HG03175 (cell line): ENCODE data around the gene TPH2.

Source experiments
- ATAC-seq: cut with Tn5 transposase; IDR thresholded peaks from one replicate; pipeline ENCODE4 v1.9.1; 2021; ENCODE audit warnings: mild to moderate bottlenecking, moderate library complexity; ENCODE audit not compliant: unreplicated experiment

Gene TPH2

DNA sequence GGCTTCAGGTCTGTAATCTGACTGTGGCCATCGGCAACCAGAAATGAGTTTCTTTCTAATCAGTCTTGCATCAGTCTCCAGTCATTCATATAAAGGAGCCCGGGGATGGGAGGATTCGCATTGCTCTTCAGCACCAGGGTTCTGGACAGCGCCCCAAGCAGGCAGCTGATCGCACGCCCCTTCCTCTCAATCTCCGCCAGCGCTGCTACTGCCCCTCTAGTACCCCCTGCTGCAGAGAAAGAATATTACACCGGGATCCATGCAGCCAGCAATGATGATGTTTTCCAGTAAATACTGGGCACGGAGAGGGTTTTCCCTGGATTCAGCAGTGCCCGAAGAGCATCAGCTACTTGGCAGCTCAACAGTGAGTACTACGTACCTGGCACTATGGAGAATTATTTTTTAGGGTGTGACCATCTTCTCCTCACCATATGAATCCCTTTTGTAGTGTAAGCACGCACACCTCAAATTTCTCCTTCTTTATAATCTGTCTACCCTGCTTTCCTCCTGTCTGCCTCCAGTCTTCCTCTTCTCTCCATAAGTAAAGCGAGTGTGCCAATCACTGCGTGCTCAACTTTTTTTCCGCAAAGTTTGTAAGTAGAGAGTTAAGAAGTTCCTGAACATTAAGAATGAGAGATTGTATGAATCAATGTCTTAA lies at the start of gene TPH2:
Gene TPH2 (plus strand): TSS at position 118 of the 658 bp plus-strand sequence. CDS start 142 bp downstream, at position 260.
- peak; percentile 83 for ATAC-seq

DNA sequence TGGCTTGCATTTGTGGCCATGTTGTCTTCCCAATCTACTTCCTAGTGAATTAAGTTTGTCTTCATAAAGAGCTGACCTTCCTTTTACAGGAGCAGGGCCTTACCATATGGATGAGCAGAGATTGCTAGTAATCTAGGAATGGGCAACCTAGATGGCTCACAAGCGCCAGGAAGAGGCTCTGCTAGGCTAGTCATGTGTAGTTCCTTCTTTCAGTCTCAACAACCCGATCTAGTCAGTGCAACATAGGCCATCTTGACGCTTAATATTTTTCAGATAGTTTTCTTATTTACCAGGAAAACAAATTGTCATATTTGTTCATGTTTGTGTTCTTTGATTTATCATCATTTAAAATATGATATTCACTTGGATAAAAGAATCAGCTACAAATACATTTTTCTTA lies 48.2 kb upstream of the TPH2 start:
- no peak for ATAC-seq

DNA sequence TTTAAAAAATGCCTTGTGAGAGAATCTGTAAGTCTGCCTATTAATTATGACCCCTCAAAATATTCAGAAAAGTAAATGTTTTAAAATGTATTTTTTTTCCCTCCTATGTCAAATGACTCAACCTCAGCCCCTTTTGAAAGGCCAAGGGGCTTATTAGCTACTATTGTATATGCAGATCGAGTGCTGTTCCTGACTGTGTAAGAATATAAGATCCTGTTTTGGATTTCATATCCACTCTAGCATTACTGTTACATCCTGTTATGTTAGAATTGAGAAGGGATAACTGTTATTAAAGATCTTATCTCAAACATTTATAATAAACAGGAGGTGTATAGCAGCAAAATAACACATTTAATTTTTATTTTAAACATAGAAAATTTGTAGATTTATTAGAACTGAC lies 46.6 kb upstream of the TPH2 start:
- no peak for ATAC-seq

DNA sequence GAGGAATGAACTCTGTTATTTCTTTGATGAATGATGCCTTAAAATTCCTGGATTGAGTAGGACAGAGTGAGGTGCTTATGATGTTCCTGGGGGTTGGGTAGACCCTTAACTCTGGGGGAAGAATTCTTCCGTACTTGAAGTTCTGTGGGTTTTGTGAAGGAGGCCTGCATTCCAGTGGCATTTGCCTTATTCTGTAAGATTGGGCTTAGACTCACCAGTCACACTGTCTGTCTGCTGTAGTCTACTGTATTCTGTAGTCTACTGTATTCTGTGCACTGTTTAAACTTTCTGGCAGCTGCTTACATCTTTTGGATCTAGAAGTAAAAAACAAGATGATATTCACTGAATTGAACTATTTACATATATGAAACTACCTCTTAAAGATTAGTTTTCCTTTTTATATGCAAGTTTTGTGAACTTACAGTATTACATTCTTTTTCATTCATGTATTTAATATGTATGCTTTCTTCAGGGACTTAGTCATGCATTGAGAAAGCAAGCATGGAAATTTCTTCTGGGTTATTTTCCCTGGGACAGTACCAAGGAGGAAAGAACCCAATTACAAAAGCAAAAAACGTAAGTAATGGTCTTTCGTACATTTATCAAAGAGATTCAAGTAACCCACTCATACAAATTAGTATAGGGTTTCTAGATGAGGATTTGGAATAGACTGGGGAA lies 42.3 kb upstream of the TPH2 start:
- no peak for ATAC-seq

DNA sequence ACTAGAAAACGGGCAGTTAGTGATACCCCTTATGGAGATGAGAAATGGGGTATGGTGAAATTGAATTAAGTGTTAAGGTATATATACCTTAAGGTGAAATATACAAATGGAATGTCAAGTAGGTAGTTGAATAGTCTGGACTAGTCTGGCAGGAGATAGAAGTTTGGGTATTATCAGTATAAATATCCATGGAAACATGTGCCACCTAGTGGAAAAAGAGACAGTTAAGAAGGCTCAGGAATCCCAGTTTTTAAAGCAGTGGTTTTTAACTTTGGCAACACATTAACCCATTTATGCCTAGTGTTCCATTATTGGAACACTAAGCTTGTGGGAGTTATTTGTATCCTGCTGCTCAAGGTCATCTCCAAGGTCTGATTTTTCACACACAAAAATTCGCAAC lies 38.6 kb upstream of the TPH2 start:
- no peak for ATAC-seq

DNA sequence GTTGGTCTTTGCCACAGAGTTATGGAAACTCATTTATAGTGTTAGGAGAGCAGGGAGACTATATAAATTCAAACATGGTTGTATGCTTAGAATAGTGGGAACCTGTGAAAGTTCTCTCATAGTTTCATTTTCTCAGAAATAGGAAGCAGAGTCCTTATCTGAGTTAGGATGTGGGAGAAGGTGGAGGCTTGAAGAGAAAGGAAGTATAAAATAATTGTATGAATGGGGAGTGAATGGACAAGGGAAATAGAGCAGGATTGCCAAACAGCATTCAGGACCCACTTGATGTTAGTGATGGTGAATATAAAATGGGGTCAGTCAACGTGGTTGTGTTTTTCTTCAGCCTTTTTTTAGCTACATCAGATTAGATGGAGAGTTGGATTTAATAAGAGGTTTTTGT lies 34.0 kb upstream of the TPH2 start:
- no peak for ATAC-seq

DNA sequence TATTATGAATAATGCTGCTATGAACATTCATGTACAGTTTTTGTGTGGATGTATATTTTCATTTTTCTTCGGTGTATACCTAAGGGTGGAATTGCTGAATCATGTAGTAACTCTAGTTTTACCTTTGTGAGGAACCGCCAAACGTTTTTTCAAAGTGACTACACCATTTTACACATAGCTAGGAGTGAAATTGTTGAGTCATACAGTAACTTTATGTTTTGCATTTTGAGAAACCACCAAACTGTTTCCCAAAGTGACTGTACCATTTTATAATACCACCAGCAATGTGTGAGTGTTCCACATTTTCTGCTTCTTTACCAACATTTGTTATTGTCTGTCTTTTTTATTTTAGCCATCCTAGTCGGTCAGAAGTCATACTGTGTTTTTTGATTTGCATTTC lies 3.1 kb upstream of the TPH2 start:
- ATAC-seq: peak; percentile 74

DNA sequence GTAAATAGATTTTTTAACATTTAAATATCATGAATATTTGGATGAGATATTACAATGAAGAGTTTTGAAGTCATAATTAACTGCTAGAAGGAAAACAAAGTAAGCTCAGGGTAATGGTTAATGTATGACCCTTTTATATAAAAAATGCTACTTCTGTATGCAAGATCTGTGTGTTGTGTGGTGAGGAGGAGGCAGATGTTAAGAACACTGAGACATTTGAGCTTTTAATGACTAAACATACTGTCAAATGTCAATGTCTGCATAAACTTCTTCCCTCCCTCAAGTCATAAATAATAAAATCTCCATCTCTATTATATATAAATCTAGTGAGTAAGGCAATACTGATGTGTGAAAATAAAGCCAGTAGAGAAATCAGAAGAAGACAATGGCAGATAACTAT lies 1.4 kb downstream of the TPH2 start:
- ATAC-seq: no peak

DNA sequence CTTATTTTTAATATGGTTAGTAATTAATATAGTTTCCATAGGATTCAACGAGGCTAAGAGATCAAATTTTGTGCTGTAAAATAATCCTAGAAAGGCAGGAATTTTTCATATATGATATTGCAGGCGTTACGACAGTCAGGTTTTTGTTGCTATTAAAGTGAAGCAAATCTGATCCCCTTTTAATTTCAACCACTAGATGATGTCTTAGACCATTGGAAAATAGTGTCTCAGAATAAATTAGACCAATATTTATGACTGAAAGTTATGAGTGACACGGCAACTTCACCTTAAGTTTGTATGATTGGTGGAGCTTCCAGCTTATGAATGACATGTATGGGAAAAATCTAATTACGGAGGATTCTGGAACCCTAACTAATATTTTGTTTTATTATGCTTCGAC lies 2.5 kb downstream of the TPH2 start:
- no peak for ATAC-seq

DNA sequence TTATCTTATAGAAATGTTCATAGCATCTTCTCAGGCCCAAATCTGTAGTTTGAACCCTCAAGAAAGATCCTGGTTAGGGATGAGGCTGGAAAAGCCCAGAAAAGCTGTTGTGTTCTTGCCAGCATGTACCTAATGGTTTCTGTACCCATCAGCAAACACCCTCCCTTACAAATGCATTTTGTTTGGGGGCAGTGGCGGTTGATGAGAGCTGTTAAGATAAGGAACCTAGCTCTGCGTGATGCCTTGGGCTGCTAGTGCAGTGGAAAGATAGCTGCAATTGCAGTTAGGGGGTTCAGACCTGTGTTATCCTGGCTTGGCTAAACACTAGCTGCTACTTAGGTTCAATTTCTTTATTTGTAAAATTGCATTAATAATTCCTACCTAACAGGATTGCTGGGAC lies 3.6 kb downstream of the TPH2 start:
- no peak for ATAC-seq

DNA sequence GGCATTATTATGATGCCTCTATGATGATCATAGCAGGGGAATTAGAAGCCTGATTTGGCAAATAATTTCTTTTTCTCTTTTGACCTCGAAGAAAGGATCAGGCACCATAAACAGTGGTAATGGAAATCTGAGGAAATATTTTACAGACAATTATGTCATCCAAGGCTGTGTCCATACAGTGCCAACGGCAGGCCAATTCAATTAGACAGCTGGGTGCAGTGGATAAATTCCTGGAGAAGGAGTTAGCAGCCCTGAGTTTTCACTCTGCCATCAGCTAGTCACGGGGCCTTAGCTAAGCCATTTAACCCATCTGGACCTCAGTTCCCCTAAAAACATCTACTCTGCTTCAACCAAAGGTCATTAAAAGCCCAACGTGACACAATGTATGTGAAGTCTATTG lies 4.1 kb downstream of the TPH2 start:
- ATAC-seq: no peak

DNA sequence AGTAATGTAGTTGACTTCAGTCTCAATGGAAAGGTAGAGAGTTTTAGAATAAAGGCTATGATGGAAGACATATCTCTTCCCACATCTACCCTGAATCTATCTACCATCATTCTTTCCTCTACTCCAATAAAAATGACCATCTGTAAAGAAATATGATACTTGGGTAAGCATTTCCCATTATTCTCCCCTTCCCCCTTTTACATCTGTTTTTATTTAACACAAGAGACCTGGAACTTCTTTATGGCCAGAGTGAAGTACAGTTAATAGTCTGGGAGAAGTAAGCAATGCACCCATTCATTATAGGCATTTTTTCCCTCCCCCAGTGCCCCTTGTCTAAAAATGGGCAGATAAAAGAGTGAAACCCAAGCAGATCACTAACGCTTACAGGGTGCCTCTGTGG lies 6.5 kb downstream of the TPH2 start:
- ATAC-seq: no peak

DNA sequence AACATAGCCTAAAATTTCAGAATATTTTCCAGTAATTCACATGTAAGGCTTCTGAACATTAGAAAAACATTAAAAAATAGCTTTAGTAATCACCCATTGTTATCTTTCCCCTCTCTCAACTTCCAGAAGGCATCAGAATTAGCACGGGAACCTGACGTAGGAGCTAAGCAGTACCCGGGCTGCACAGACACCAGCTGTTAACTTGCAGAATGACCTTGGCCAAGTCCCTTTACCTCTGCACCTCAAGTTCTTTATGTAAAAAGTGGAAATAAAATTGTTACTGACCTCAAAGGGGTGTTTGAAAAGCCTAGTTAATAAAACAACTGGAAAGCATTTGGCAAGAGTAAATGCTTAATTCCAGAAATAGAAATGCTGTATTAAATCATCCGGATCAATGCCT lies 7.2 kb downstream of the TPH2 start:
- ATAC-seq: no peak

DNA sequence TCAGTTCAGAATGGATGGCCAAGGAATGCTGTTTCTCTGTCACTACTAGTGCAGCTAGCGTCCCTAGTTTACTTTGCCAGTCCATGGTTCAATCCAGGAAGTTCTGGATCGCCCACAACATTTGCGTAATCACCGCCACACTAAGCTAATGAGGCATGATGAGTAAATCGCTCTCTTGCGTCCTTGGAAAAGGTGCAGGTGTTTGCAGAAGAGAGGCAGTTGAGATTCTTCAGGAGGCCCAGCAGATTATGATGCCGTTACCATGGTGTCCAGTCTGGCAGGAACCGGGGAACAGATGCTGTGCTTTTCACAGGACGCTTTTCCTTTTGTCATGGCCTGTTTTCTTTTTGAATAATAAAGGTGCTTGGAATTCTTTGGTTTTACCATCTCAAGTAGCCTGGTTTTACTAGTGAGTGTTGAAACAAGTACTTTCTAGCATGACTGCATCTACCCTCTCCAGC lies 9.0 kb downstream of the TPH2 start:
- ATAC-seq: no peak

DNA sequence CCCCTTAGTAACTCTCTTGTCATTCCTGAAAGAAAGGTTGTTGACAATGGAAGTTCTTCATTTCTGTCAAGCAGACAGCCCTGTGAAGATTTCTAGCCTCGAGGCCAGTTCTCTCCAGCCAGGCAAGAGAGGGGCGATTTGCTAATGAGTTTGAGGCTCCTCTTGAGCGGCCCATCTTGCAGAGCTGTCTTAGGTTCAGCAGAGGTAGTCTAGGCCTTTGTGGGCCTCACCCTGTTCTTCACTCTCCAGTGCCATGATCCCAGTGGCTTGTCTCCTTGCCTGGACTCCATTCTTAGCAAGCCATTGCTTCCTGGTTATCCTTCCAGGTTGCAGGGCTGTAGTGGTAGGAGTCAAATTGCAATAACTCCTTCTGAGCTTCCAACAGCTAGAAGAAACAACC lies 9.7 kb downstream of the TPH2 start:
- no peak for ATAC-seq

DNA sequence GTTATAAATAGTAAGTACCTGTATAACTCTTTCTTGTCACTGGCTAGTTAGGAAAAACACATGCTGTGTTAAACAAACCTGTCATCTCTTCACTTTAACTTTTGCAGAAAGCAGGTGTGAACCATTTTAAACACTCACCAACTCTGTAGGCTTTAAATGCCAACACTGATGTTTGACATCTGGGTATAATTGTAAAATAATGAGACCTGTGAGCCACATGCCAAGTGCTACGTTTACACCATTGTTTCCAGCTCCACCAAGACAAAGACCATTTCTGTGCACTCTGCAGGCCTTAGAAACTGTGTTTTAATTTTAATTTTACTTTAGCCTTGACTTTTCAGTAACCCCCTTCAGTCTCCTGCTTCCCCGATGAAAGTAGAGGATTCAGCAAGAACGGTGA lies 11.0 kb downstream of the TPH2 start:
- ATAC-seq: no peak

DNA sequence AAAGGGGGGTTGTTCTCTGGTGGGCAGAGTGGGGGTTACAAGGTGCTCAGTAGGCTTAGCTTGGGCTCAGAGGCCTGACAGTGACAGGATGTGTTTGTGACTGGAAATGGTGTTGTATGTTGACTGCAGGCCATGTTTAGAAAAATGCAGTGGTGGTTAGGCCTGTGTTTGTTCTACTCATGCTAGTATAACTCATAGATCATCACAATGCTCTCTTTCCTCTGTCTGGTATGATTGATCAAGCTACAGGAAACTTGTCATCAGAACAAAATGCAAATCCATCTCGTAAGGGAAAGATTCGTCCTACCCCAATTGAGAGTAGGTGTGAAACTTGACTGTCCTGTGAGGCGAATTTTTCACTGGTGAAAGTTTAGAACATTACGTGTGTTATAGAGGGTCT lies 11.8 kb downstream of the TPH2 start:
- ATAC-seq: no peak

DNA sequence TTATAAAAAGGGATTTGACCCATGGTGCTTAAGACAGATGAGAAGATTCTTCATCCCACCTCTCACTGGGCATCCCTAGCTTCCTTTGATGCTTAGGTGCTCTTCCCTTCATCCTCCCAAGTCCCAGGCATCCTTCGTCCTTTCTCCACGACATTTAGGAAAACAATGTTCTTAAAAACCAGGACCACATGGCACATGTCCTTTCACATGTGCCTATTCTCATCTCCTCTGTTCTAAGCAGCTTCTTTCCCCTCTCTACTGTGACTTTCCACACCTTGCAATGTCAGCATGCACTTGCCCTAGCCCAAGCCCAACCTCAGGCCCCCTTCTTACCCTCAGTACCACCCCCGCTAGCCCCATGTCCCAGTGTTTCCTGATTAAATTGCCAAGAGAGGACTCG lies 12.2 kb downstream of the TPH2 start:
- no peak for ATAC-seq

DNA sequence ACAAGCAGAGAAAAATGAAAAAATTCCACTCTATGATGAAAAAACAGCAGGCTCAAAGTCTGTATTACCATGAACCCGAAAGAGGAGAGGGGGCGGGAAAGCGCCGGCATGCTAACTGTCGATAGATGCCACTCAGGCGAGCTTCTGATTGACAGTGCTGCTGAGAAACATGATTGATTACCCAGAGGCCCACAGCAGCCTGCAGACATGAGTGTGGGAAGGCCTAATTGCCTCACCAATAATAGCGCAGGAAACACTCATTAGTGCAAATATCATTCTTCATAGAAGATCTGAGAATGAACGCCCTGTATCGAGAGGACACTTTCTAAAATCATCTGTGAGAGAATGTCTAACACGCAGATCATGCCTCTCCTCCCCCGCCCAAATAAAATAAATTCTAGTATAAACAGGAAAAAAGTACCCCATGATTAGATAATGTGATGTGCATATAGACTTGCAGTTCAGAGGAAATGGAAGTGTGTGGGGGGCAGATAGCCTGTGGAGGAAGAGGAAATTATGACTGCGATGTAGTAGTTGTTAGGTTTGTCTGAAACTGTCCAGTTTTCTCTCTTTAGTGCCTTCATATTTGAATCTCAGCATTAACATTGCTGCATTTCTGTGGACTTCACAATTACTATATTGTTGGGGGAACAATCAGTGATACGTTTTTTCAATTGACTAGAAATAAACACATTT lies 15.6 kb downstream of the TPH2 start:
- no peak for ATAC-seq

DNA sequence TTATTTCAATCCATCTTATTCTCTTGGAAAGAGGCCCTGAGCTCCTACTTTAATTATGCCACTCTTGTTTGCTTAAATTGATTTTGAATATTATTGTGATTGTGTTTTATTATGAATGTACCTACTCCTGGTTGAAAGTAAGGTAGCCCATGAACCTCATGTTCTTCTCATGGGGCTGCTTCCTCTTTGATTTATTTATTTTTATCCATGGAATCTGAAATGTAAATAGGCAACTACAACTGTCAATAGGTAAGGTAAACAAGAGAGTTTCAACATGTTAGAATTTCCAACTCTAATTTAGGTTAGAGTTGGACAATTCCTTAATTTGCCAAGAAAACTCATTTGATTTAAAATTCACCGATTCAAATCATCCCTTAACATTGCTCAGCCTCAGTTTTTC lies 16.2 kb downstream of the TPH2 start:
- ATAC-seq: no peak

DNA sequence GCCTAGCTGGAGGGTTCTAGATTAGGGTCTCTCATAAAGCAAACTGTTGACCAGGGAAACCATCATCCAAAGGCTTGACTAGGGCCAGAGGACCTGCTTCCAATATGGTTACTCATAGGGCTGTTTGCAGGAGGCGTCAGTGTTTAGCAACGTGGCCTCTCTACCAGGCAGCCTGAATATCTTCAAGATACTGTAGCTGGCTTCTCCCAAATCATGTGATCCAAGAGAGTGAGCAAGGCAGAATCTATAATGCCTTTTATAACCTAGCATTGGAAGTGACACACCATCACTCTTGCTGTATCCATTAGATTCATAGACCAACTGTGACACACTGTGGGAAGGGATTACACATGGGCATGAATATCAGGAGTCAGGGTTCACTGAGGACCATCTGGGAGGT lies 17.3 kb downstream of the TPH2 start:
- ATAC-seq: no peak

DNA sequence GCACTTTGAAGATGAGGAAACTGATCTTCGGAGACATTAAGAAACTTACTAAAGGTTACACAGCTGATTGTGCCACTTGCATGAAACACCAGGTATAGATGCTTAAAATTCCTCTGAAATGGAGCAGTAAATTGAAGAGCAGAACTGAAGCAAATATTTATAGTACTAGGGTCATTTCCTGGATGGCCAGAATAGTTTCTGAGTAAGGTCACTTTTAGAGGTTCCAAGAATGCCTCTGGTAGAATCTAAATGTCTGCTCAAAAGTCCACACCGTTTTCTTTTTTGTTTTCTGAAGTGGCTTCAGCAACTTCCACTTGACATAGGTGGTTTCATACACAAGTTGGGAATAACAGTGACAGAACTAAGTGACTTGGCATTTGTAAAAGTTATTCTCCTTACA lies 19.4 kb downstream of the TPH2 start:
- no peak for ATAC-seq
